ENCODE results near the gene IVD.

Gene IVD

DNA sequence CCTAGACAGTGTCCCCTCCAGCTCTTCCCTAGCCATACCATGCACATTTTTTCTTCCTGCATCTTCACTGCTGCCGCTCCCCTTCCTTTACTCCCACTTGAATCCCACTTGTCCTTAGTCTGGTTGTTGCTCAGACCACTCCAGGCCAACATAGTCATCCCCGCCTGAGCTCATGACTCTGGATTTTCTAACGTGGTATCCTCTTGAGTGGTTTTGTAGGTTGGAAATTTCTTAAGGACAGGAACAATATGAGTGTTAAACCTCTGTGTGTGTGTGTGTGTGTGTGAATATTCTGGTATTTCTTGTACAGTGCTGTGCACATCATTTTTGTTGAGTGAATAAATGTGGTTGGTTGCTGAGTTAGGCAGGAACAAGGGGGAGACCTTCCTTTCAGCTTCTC lies 38.3 kb downstream of the IVD start:
- DNase-seq (ENCODE audit: low read depth) = no peak
- no peak overlapping the region for H3K4me3 ChIP-seq (ENCODE audit: low read depth, low read length)
- TF ChIP-seq, protein P1, sequence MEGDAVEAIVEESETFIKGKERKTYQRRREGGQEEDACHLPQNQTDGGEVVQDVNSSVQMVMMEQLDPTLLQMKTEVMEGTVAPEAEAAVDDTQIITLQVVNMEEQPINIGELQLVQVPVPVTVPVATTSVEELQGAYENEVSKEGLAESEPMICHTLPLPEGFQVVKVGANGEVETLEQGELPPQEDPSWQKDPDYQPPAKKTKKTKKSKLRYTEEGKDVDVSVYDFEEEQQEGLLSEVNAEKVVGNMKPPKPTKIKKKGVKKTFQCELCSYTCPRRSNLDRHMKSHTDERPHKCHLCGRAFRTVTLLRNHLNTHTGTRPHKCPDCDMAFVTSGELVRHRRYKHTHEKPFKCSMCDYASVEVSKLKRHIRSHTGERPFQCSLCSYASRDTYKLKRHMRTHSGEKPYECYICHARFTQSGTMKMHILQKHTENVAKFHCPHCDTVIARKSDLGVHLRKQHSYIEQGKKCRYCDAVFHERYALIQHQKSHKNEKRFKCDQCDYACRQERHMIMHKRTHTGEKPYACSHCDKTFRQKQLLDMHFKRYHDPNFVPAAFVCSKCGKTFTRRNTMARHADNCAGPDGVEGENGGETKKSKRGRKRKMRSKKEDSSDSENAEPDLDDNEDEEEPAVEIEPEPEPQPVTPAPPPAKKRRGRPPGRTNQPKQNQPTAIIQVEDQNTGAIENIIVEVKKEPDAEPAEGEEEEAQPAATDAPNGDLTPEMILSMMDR (IDR thresholded peaks at IDR 0.05; ENCODE audit: low read depth, low read length, missing control alignments) = no peak

DNA sequence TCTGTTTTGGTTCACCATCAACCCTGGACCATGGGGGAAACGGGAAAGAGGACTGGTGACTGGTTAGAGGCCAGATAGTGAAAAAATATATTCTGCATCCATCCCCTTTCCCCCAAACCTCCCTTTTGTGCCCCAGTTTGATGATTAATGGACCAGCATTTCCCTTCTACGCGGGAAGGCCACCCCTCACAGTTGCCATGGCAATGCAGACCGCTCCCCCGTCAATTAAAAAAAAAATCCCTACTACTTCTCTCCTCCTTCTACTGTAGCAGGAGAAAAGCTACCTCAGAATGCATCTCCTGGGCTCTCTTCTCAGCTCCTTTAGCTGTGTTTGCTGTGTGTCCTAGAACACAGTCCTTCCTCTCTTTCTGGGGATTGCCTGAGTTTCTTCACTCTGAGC lies 39.1 kb downstream of the IVD start:
- no peak for DNase-seq (ENCODE audit: low read depth)
- TF ChIP-seq, protein P1 (IDR thresholded peaks at IDR 0.05; ENCODE audit: low read depth, low read length, missing control alignments) = no peak
- no peak overlapping the region for H3K4me3 ChIP-seq (ENCODE audit: low read depth, low read length)

DNA sequence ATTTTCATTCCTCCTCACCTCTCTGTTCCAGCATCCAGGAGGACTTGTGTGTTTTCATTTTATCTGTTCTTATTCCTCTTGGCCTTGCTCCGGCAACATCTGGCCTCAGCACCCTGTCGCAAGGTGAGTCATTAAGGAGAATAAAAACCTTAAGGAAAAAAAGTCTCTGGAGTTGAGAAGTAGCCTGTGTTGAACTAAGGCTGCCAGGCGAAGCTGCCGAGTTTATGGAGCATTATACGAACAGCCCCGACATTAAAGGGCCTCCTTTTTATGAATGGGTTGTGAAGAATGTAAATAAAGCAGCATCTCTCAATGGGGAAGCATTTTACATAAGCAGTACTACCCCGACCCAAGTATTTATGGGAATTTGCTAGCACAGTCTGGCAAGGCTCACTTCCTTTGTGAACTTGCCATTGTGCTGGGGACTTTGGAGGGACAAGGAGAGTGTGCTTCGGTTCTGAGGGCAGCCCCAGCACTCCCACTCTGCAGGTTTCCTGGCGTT lies 39.9 kb downstream of the IVD start:
- no peak for DNase-seq (ENCODE audit: low read depth)
- TF ChIP-seq, protein P1 (IDR thresholded peaks at IDR 0.05; ENCODE audit: low read depth, low read length, missing control alignments) = no peak
- no peak overlapping the region for H3K4me3 ChIP-seq (ENCODE audit: low read depth, low read length)

DNA sequence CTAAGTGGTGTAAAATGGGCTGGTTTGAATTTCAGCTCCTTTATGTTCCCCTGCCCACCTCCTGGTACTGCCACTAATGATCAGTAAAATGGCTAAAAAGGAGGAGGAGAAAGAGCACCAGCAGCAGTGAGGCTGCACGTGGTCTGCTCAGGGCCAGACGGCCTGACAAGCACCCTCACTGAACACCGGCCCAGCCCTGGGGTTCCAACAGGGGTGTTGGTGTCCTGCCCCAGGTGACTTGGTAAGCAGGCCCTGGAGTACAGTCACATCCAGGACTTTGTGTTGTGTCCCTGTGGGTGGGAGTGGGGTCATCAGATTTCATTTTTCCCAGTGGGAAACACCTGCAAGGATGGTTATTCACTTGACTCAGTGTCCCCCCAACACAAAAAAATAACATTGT lies 40.5 kb downstream of the IVD start:
- TF ChIP-seq, protein P1 (IDR thresholded peaks at IDR 0.05; ENCODE audit: low read depth, low read length, missing control alignments) = no peak
- no peak overlapping the region for H3K4me3 ChIP-seq (ENCODE audit: low read depth, low read length)
- no peak for DNase-seq (ENCODE audit: low read depth)

DNA sequence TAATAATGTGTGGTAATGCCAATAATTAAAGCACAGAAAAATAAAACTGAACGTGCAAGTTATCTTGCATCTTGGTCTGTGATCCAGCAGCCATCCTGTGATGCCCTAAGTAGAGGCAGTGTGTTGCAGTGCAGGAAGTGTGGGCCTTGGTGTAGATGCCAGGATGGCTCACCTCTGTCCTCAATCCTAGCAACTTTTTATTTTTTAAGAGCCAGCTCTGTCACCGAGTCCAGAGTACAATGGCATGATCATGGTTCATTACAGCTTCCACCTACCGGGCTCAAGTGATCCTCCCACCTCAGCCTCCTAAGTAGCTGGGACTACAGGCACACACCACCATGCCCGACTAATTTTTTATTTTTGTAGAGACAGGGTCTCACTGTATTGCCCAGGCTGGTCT lies 42.8 kb downstream of the IVD start:
- TF ChIP-seq, protein P1 (IDR thresholded peaks at IDR 0.05; ENCODE audit: low read depth, low read length, missing control alignments) = no peak
- no peak for DNase-seq (ENCODE audit: low read depth)

DNA sequence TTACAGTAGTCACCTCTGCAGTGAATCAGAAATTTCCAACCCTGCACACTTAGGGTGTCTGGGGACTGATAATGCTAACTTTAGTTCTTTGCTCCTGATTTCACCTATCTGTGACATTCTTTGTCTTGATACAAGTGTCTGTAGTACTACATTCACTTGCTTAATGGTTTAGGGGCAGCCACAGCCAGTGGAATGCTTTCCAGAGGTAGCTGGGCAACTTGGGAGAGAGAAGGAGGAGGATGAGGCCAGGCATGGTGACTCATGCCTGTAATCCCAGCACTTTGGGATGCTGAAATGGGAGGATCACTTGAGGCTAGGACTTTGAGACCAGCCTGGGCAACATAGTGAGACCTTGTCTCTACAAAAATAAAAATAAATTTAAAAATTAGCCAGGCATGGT lies 43.7 kb downstream of the IVD start:
- H3K4me3 ChIP-seq (ENCODE audit: low read depth, low read length) = no peak overlapping the region
- DNase-seq (ENCODE audit: low read depth) = no peak
- TF ChIP-seq, protein P1 (IDR thresholded peaks at IDR 0.05; ENCODE audit: low read depth, low read length, missing control alignments) = no peak

More for the DNA sequence above, 42.8 kb downstream of the IVD start:
- no peak overlapping the region for H3K4me3 ChIP-seq (ENCODE audit: low read depth, low read length)

DNA sequence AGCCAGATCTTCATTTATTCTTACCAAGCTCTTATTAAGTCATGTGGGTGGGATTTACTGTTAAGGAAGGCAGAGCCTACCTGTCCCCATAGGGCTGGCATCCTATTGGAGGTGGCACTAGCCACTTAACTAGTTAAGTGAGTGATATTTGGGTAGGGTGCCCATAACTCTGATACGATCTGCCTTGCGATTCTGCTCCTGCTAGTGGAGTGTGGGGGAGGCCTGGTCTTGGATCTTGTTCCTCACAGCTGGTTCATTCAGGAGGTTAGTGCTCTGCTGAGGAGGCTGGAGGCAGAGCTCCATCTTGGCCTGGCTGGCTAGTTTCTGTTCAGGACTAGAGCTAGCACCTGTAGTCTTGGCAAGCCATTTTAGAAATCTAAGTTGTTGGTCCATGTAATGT lies 44.5 kb downstream of the IVD start:
- TF ChIP-seq, protein P1 (IDR thresholded peaks at IDR 0.05; ENCODE audit: low read depth, low read length, missing control alignments) = no peak
- DNase-seq (ENCODE audit: low read depth) = no peak

More for the DNA sequence above, 44.5 kb downstream of the IVD start:
- no peak overlapping the region for H3K4me3 ChIP-seq (ENCODE audit: low read depth, low read length)

Data from GM12864 (cell line).